Hepatocyte (in vitro differentiated cells): Measurements from ENCODE around the gene GGA3. TPM values are rescaled to one million over a fixed set of nuclear protein-coding genes. Genes with fewer than 3 reads are reported as not detected.
A peak's percentile ranks its signal among the peaks of the same experiment; 100 is the strongest.
"Not testable (repeated sequence)": the region's sequence is repeated elsewhere in the genome, so short reads cannot be mapped to it uniquely, and the experiment has no call there.

ENCODE experiments used
- DNase-seq: peaks from one replicate; pipeline ENCODE4 v3.0.0-alpha.2; 2016; ENCODE audit warnings: low spot score
- H2AFZ ChIP-seq: fragments of 200-600 bp; sonication (generic); 2 replicates; pipeline ENCODE4 v1.6.0; 2016; ENCODE audit warnings: antibody characterized with exemption, mild to moderate bottlenecking
- H3K27ac ChIP-seq: fragments of 200-600 bp; sonication (generic); 2 replicates; pipeline ENCODE4 v1.5.1; 2016; ENCODE audit warnings: mild to moderate bottlenecking
- H3K27me3 ChIP-seq: fragments of 200-600 bp; sonication (generic); 2 replicates; pipeline ENCODE4 v1.6.1; 2016
- H3K36me3 ChIP-seq: fragments of 200-600 bp; sonication (generic); replicated peaks from 2 replicates; pipeline ENCODE4 v1.5.1; 2016; ENCODE audit warnings: low read depth; ENCODE audit not compliant: insufficient read depth
- H3K4me1 ChIP-seq: fragments of 200-600 bp; sonication (generic); 2 replicates; pipeline ENCODE4 v1.5.1; 2016; ENCODE audit warnings: mild to moderate bottlenecking, moderate library complexity; ENCODE audit not compliant: insufficient read depth
- H3K4me2 ChIP-seq: fragments of 200-600 bp; sonication (generic); 2 replicates; pipeline ENCODE4 v1.6.0; 2016
- H3K4me3 ChIP-seq: fragments of 200-600 bp; sonication (generic); 2 replicates; pipeline ENCODE4 v1.5.1; 2016; ENCODE audit warnings: mild to moderate bottlenecking
- H3K79me2 ChIP-seq: fragments of 200-600 bp; sonication (generic); 2 replicates; pipeline ENCODE4 v1.6.0; 2017; ENCODE audit warnings: mild to moderate bottlenecking
- H3K9me2 ChIP-seq: fragments of 200-600 bp; sonication (generic); replicated peaks from 2 replicates; pipeline ENCODE4 v1.6.0; 2017; ENCODE audit warnings: mild to moderate bottlenecking; ENCODE audit not compliant: insufficient read depth
- H3K9me3 ChIP-seq: fragments of 200-600 bp; sonication (generic); 2 replicates; pipeline ENCODE4 v1.5.1; 2016; ENCODE audit warnings: low read depth, mild to moderate bottlenecking
- H4K20me1 ChIP-seq: fragments of 200-600 bp; sonication (generic); 2 replicates; pipeline ENCODE4 v1.6.0; 2016; ENCODE audit warnings: mild to moderate bottlenecking; ENCODE audit not compliant: insufficient read depth, poor library complexity, severe bottlenecking
- EZH2 ChIP-seq: fragments of 200-600 bp; sonication (generic); IDR thresholded peaks from 2 replicates; pipeline ENCODE4 v1.6.1; 2016; ENCODE audit warnings: antibody characterized with exemption, mild to moderate bottlenecking, borderline replicate concordance
- EZH2phosphoT487 ChIP-seq: fragments of 200-600 bp; sonication (generic); IDR thresholded peaks from one replicate; pipeline ENCODE4 v1.6.1; 2018; ENCODE audit warnings: antibody characterized with exemption, mild to moderate bottlenecking, low read depth, moderate library complexity; ENCODE audit not compliant: unreplicated experiment, severe bottlenecking
- WGBS: methylation state at CpG from one replicate; pipeline ENCODE4 v1.1.6; 2016; ENCODE audit warnings: low lambda C conversion rate; ENCODE audit errors: missing lambda C conversion rate; 5-methylcytosine and 5-hydroxymethylcytosine counted together
- polyA plus RNA-seq: library from polyadenylated mRNA; unstranded; fragments of >200 nt; fragmentation: Nextera tagmentation; extraction: Ambion mirVana; gene quantifications from 2 replicates; pipeline ENCODE4 v1.2.1, GENCODE V29; 2016
- total RNA-seq: library from RNA; depleted of rRNA; stranded (reverse); fragments of >200 nt; gene quantifications from 2 replicates; pipeline ENCODE4 v1.2.3, GENCODE V29; 2014
- TF ChIP-seq, protein P1 (sequence below): fragments of 200-600 bp; sonication (generic); IDR thresholded peaks from 2 replicates; pipeline ENCODE4 v1.5.1; 2016; ENCODE audit warnings: antibody characterized with exemption, mild to moderate bottlenecking; ENCODE audit not compliant: poor library complexity

Gene GGA3
- total and polyA plus RNA-seq, 2 experiments from 2014 or later, result 20.2 to 24.4 TPM

DNA sequence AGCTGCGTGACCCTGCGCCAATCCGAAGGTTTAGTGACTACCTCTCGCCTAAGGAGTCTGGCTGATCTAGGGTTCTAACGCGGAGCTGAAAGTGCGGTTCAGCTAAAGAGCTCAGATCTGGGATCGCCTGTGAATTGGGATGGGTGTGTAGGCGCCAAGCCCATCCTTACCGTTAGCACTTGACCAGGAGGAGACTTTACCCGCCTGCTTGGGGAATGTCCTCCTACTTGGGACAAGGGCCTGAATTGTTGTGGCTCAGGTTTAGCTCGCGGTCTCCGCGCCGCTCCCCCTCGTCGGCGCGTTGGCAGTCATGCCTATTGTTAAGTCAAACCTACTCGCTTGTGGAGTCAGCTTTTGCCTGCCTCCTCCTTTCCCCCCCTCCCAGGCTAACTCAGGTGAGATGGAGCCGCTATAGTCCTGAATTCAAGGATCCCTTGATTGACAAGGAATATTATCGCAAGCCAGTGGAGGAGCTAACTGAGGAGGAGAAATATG, 753 bp upstream of the GGA3 start:
- TF ChIP-seq EZH2 (no peak), EZH2phosphoT487 (no peak)
- TF ChIP-seq, protein P1, sequence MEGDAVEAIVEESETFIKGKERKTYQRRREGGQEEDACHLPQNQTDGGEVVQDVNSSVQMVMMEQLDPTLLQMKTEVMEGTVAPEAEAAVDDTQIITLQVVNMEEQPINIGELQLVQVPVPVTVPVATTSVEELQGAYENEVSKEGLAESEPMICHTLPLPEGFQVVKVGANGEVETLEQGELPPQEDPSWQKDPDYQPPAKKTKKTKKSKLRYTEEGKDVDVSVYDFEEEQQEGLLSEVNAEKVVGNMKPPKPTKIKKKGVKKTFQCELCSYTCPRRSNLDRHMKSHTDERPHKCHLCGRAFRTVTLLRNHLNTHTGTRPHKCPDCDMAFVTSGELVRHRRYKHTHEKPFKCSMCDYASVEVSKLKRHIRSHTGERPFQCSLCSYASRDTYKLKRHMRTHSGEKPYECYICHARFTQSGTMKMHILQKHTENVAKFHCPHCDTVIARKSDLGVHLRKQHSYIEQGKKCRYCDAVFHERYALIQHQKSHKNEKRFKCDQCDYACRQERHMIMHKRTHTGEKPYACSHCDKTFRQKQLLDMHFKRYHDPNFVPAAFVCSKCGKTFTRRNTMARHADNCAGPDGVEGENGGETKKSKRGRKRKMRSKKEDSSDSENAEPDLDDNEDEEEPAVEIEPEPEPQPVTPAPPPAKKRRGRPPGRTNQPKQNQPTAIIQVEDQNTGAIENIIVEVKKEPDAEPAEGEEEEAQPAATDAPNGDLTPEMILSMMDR, result no peak
- 2% methylated on average over 23 of the region's 23 CpGs for WGBS
- peak overlapping the region; percentile 85 for H3K4me2 ChIP-seq
- no peaks in the 10 kb centered on the region for H3K36me3 ChIP-seq
- peaks cover 11% of the 10 kb centered on the region for H4K20me1 ChIP-seq
- H3K27ac ChIP-seq, result peak overlapping the region; percentile 97
- peaks cover 8% of the 10 kb centered on the region for H3K4me1 ChIP-seq
- H3K9me3 ChIP-seq, result no peaks in the 10 kb centered on the region
- DNase-seq, result peak; percentile 33
- peaks cover 55% of the 10 kb centered on the region for H3K79me2 ChIP-seq
- no peaks in the 10 kb centered on the region for H3K9me2 ChIP-seq
- peak overlapping the region; percentile 65 for H2AFZ ChIP-seq
- H3K4me3 ChIP-seq, result peak overlapping the region; percentile 77
- H3K27me3 ChIP-seq, result no peaks in the 10 kb centered on the region

DNA sequence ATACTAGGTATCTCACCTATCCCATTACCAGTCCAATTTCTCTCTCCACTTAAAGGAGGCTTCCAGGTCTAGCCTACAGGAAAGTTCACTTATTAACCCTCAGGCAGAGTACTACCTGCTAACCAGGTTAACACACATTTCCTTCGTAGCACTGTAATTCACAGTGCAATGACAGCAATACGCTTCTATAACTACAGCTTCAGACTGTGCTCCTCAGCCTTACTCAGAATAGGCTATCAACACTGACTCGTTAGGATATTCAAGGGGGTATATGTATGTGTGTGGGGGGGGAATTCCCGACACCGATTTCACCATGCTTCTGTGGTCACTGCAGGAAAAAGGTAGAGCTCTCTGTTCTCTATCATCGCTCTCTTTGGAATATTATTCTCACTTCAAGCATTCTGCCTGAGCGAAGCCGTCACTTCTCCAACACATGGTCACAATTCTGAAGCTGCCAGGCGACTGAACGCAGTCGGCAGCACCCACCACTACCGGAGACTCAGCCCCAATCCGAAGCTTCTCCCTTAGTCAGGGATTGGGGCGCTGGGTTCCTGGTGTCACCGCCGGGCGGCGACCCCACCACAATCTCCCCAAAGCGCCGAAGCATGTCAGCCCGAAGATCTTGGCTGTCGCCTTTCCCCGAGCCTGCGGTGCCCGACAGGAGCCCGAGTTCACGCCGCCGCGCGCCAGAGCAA, 618 bp downstream of the GGA3 start:
- Histone ChIP-seq H2AFZ (peak overlapping the region; percentile 80), H3K9me2 (no peaks in the 10 kb centered on the region), H3K4me2 (peak overlapping the region; percentile 87), H3K4me1 (peaks cover 8% of the 10 kb centered on the region), H3K27me3 (no peaks in the 10 kb centered on the region), H3K79me2 (peaks cover 63% of the 10 kb centered on the region), H3K27ac (peak overlapping the region; percentile 97), H3K4me3 (peak overlapping the region; percentile 79), H3K36me3 (no peaks in the 10 kb centered on the region), H4K20me1 (peaks cover 11% of the 10 kb centered on the region), H3K9me3 (no peaks in the 10 kb centered on the region)
- 5% methylated on average over 31 of the region's 31 CpGs for WGBS
- TF ChIP-seq, protein P1, result peak; percentile 22
- TF ChIP-seq EZH2phosphoT487, result no peak
- DNase-seq, result no peak

DNA sequence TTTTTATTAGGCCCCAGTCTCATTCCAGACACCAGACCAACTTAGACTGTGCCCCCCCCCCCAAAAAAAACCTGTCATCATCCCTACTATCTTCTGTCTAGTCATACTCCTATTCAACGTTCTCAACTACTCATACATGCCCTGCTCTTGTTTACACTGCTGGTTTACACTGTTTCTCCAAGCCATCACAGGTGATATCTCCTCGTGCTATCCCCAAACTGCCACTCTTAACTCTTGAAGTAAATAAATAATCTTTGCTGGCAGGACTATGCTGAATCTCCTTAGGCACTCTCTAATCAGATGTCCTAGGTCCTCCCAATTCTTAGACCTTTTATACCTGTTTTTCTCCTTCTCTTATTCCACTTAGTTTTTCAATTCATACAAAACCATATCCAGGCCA, 4.2 kb downstream of the GGA3 start:
- H4K20me1 ChIP-seq, result peaks cover 11% of the 10 kb centered on the region
- H3K4me2 ChIP-seq, H3K4me1 ChIP-seq, H3K9me3 ChIP-seq, H3K27ac ChIP-seq, H2AFZ ChIP-seq, H3K27me3 ChIP-seq, H3K9me2 ChIP-seq, H3K36me3 ChIP-seq, H3K4me3 ChIP-seq, DNase-seq: not testable (repeated sequence)
- 51% methylated on average over 2 of the region's 2 CpGs for WGBS
- H3K79me2 ChIP-seq, result peaks cover 64% of the 10 kb centered on the region

DNA sequence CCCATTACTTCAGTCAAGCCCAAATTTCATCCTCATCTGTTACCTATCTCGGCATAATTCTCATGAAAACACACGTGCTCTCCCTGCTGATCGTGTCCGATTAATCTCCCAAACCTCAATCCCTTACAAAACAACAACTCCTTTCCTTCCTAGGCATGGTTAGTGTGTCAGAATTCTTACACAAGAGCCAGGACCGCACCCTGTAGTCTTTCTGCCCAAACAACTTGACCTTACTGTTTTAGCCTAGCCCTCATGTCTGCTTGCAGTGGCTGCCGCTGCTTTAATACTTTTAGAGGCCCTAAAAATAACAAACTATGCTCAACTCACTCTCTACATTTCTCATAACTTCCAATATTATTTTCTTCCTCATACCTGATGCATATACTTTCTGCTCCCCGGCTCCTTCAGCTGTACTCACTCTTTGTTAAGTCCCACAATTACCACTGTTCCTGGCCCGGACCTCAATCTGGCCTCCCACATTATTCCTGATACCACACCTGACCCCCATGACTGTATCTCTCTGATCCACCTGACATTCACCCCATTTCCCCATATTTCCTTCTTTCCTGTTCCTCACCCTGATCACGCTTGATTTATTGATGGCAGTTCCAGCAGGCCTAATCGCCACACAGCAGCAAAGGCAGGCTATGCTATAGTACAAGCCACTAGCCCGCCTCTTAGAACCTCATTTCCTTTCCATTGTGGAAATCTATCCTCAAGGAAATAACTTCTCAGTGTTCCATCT, 5.3 kb downstream of the GGA3 start:
- not testable (repeated sequence) for H2AFZ ChIP-seq, H3K9me3 ChIP-seq, H3K9me2 ChIP-seq, H3K27ac ChIP-seq, H3K4me1 ChIP-seq, H3K36me3 ChIP-seq, H3K27me3 ChIP-seq, H3K4me3 ChIP-seq, DNase-seq, H3K4me2 ChIP-seq
- peaks cover 70% of the 10 kb centered on the region for H3K79me2 ChIP-seq
- H4K20me1 ChIP-seq, result peaks cover 14% of the 10 kb centered on the region
- 92% methylated on average over 11 of the region's 11 CpGs for WGBS
